ENCODE results near the gene LIPK.

DNA sequence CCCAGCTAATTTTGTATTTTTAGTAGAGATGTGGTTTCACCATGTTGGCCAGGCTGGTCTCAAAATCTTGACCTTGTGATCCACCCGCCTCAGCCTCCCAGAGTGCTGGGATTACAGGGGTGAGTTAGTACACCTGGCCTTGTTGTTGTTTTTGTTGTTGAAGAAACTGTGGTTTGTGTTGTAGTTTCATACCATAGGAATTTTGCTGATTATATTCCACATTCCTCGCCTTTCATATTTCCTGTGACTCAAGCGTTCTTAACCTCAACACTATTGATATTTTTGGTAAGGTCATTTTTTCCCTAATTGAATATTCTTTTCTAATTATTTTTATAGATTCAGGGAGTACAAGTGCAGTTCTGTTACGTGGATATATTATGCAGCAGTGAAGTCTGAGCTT, 25.1 kb upstream of the LIPK start:
- no peak for TF ChIP-seq CTCF (optimal IDR thresholded peaks at IDR 0.05 in 1 of 3, IDR thresholded peaks at IDR 0.05 in 1 of 3, conservative IDR thresholded peaks at IDR 0.05 in 1 of 3; ENCODE audit: extremely low read depth in 1 of 3, insufficient read depth in 2 of 3, low read length in 3 of 3)
- no peak for TF ChIP-seq EZH2 (IDR thresholded peaks at IDR 0.05; ENCODE audit: low read length)
